Glomerular endothelial cell (primary cell): ENCODE results near the gene ALK. TPM values are rescaled to one million over a fixed set of nuclear protein-coding genes. Genes with fewer than 3 reads are reported as not detected.

Source experiments
- DNase-seq: peaks from one replicate; pipeline ENCODE4 v3.0.0-alpha.2; 2011; ENCODE audit warnings: low read depth, low spot score; ENCODE audit errors: extremely low read depth
- total RNA-seq: library from RNA; depleted of rRNA; stranded (reverse); fragments of >200 nt; gene quantifications from 2 replicates; pipeline ENCODE4 v1.2.3, GENCODE V29; 2015

Gene ALK
- total RNA-seq, 1 donor from 2014 or later = not detected

- DNase-seq = no peak
These were observed 451.9 kb downstream of the ALK start for GRCh38 chr2:29469516-29469915.

- DNase-seq = no peak
These were observed 458.0 kb downstream of the ALK start for GRCh38 chr2:29463181-29463900.

- no peak for DNase-seq
These were observed 459.1 kb downstream of the ALK start for GRCh38 chr2:29462293-29462692.

- DNase-seq = no peak
These were observed 461.2 kb downstream of the ALK start for GRCh38 chr2:29460190-29460589.

GRCh38 chr2:29459445-29460179, 461.8 kb downstream of the ALK start:
- no peak for DNase-seq

GRCh38 chr2:29456429-29456828, 465.0 kb downstream of the ALK start:
- no peak for DNase-seq

- DNase-seq = no peak
These were observed 466.1 kb downstream of the ALK start for GRCh38 chr2:29455200-29455860.

- DNase-seq = no peak
These were observed 469.4 kb downstream of the ALK start for GRCh38 chr2:29452036-29452435.

- no peak for DNase-seq
These were observed 470.7 kb downstream of the ALK start for GRCh38 chr2:29450596-29451222.

- DNase-seq = no peak
These were observed 471.9 kb downstream of the ALK start for GRCh38 chr2:29449499-29449898.

- DNase-seq = no peak
These were observed 473.2 kb downstream of the ALK start for GRCh38 chr2:29448096-29448688.

- DNase-seq = no peak
These were observed 473.9 kb downstream of the ALK start for GRCh38 chr2:29447513-29447912.

- no peak for DNase-seq
These were observed 474.5 kb downstream of the ALK start for GRCh38 chr2:29446847-29447246.

GRCh38 chr2:29444150-29444549, 477.2 kb downstream of the ALK start:
- no peak for DNase-seq

GRCh38 chr2:29443627-29444026, 477.8 kb downstream of the ALK start:
- no peak for DNase-seq

GRCh38 chr2:29443151-29443550, 478.2 kb downstream of the ALK start:
- no peak for DNase-seq

- no peak for DNase-seq
These were observed 480.3 kb downstream of the ALK start for GRCh38 chr2:29440921-29441623.

GRCh38 chr2:29433920-29434319, 487.5 kb downstream of the ALK start:
- DNase-seq = no peak

- no peak for DNase-seq
These were observed 488.3 kb downstream of the ALK start for GRCh38 chr2:29433128-29433527.

- no peak for DNase-seq
These were observed 489.9 kb downstream of the ALK start for GRCh38 chr2:29431485-29431884.
